ENCODE results near the gene FAM47E. TPM values are rescaled to one million over a fixed set of nuclear protein-coding genes. Genes with fewer than 3 reads are reported as not detected.

FAM47E gene
- total RNA-seq, 1 experiment from 2014 or later = 0.72 TPM

GRCh38 chr4:76235915-76236314, 15.6 kb upstream of the FAM47E start:
- CTCF ChIA-PET = no interaction called here
- H3K9me3 ChIP-seq (ENCODE audit: control insufficient read depth, insufficient read depth, low read depth, low read length) = peaks cover 2% of the 10 kb centered on the region; the same call in 1 of the 2 replicates
- TF ChIP-seq REST (IDR thresholded peaks at IDR 0.05; ENCODE audit: insufficient read depth in 1 of 2, low read depth in 2 of 2, low read length in 1 of 2) (no peak), TCF7L2 (IDR thresholded peaks at IDR 0.05; ENCODE audit: low read depth, low read length) (no peak), CTCF (IDR thresholded peaks at IDR 0.05) (no peak), SIN3A (IDR thresholded peaks at IDR 0.05; ENCODE audit: borderline replicate concordance, insufficient read depth, low read depth, low read length) (no peak), POLR2AphosphoS5 (IDR thresholded peaks at IDR 0.05; ENCODE audit: low read depth, low read length) (no peak)
- in situ Hi-C loops (cut with HindIII; ENCODE audit: low pct_unique_long_range_greater_than_20kb, low sequenced_read_pairs) = no loop called here
- no peak overlapping the region for H3K4me3 ChIP-seq (ENCODE audit: low read depth in 2 of 2, low read length in 2 of 2)
- no peaks in the 10 kb centered on the region for H3K27me3 ChIP-seq (ENCODE audit: control insufficient read depth, insufficient read depth, low read length)
- DNase-seq (ENCODE audit: low read depth, low spot score) = no peak
- H3K4me1 ChIP-seq (ENCODE audit: control insufficient read depth, insufficient read depth, low read length) = no peaks in the 10 kb centered on the region; the same call in 1 of the 2 replicates
- intact Hi-C loops (cut with micrococcal nuclease; ENCODE audit: unreplicated experiment) = no loop called here
- no peak overlapping the region for H3K27ac ChIP-seq (ENCODE audit: low read length)
- no peak for ATAC-seq
- POLR2A ChIA-PET = interaction anchor here (0.6 kb wide), 1 partner anchor 138 kb away, joined by 8 read pairs; no protein-coding TSS in a partner anchor
- no TSS peak for BruUV-seq (replicated peaks)
- H3K36me3 ChIP-seq (ENCODE audit: control insufficient read depth, insufficient read depth, low read length) = no peaks in the 10 kb centered on the region; the same call in 1 of the 2 replicates

- intact Hi-C loops (cut with micrococcal nuclease; ENCODE audit: unreplicated experiment) = no loop called here
- Histone ChIP-seq H3K27me3 (ENCODE audit: control insufficient read depth, insufficient read depth, low read length) (no peaks in the 10 kb centered on the region), H3K36me3 (ENCODE audit: control insufficient read depth, insufficient read depth, low read length) (no peaks in the 10 kb centered on the region; the same call in 1 of the 2 replicates), H3K27ac (ENCODE audit: low read length) (no peak overlapping the region), H3K4me3 (ENCODE audit: low read depth in 2 of 2, low read length in 2 of 2) (no peak overlapping the region), H3K4me1 (ENCODE audit: control insufficient read depth, insufficient read depth, low read length) (no peaks in the 10 kb centered on the region; the same call in 1 of the 2 replicates), H3K9me3 (ENCODE audit: control insufficient read depth, insufficient read depth, low read depth, low read length) (peaks cover 5% of the 10 kb centered on the region; the same call in 1 of the 2 replicates)
- ChIA-PET CTCF (no interaction called here), POLR2A (no interaction called here)
- in situ Hi-C loops (cut with HindIII; ENCODE audit: low pct_unique_long_range_greater_than_20kb, low sequenced_read_pairs) = no loop called here
- ATAC-seq (no peak), DNase-seq (ENCODE audit: low read depth, low spot score) (no peak)
- no peak for TF ChIP-seq TCF7L2 (IDR thresholded peaks at IDR 0.05; ENCODE audit: low read depth, low read length)
- no peak for TF ChIP-seq REST (IDR thresholded peaks at IDR 0.05; ENCODE audit: insufficient read depth in 1 of 2, low read depth in 2 of 2, low read length in 1 of 2)
- TF ChIP-seq SIN3A (IDR thresholded peaks at IDR 0.05; ENCODE audit: borderline replicate concordance, insufficient read depth, low read depth, low read length) = no peak
- TF ChIP-seq CTCF (IDR thresholded peaks at IDR 0.05) = no peak
- TF ChIP-seq POLR2AphosphoS5 (IDR thresholded peaks at IDR 0.05; ENCODE audit: low read depth, low read length) = no peak
- no TSS peak for BruUV-seq (replicated peaks)
Observed at GRCh38 chr4:76238236-76238635, 13.3 kb upstream of the FAM47E start.

Measured in Panc1 (cell line).